Measurements from ENCODE around the gene EME1.
A peak's percentile ranks its signal among the peaks of the same experiment; 100 is the strongest.

Gene EME1

DNA sequence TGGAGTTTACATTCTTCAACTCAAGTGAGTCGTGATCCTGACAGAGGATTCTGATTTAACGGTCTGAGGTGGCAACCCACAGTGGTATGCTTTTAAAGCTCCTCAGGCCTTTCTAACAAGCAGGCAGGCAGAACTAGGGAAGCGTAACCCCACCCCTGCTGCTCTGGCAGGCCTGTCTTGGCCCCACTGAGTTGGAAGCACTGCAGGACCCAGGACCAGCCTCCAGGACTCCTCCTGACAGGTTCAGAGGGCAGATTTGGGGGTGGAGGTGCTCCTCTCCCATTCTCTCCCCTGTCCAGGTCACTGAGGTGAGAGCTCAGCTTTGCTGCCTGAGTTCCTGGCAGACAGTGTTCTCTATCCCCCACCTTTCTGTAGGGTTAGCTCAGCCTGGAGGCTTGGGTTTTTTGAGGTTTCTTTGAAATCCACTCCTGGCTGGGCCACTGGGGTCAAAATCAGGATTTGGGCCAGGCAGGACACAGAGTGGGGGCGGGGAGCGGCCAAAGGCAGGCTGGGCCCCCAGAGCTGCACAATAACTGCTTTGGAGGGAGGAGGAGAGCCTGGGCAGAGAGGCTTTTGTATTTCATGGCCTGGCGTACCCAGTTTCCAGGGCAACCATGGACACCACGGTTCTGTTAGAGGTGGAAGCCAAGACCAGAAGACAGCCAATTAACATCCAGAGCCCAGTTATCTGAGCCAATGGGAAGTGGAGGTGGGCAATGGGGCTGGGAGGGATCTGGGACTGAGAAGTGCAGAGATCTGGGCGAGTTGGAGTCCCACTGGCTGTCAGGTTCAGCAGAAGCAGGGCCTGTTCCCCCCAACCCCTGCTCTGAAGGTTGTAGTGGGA is 9.6 kb upstream of the EME1 start:
- peak; percentile 91 for DNase-seq (ENCODE audit: low read depth, low spot score)

DNA sequence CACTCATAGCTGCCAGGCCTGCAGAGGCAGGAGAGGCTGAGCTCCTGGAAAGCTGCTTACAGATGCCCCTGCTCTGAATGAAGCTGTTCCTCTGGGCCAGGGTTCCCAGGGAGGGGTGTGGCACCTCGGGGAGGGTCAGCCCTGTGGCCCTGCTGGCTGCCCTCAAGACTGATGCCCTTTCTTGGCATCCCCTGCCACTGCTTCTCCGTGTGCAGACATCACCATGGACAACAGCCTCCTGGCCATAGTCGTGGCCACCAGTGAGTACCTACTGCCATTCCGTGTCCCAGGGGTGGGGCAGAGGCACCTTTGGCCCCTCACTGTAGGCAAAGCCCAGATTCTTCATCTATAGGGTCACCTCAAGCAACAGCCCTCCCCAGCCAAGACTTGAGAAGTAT is 9.0 kb upstream of the EME1 start:
- DNase-seq (ENCODE audit: low read depth, low spot score): no peak

DNA sequence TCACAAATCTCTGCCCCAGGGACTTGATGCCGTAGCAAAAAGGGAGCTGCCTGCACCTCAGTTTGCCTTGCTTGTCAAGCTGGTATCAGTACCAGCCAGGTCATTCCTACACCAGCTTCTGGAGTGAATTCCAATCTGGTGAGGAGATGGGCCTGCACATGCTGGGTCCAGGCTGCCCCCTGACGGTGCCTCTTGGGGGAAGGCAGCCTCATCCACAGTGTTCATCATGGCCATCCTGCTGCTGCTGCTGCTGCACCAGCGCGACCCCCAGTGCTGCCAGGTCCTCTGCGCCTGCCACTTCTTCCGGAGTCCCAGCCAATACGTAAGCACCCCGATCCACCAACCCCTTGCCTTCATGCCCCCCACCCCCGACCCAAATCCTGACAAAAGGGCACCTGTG is 8.3 kb upstream of the EME1 start:
- no peak for DNase-seq (ENCODE audit: low read depth, low spot score)

DNA sequence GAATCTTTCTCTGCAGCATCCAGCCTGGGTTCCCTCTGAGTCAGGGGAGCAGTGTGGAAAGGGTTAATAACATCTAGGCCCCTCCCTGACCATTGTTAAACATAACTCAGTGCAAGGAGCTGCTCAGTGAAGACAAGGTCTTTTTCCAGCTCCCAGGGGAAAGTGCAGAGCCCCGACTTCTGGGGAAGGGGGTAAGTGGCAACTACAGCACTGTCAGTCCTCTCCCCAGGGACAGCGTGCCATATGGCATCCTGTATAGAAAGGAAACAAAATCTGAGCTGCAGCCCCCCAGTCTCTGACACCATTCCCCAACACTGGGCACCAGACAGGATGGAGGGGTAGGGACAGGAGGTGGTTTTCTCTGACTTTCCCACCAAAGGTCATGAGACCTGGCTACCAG is 7.9 kb upstream of the EME1 start:
- DNase-seq (ENCODE audit: low read depth, low spot score): no peak

DNA sequence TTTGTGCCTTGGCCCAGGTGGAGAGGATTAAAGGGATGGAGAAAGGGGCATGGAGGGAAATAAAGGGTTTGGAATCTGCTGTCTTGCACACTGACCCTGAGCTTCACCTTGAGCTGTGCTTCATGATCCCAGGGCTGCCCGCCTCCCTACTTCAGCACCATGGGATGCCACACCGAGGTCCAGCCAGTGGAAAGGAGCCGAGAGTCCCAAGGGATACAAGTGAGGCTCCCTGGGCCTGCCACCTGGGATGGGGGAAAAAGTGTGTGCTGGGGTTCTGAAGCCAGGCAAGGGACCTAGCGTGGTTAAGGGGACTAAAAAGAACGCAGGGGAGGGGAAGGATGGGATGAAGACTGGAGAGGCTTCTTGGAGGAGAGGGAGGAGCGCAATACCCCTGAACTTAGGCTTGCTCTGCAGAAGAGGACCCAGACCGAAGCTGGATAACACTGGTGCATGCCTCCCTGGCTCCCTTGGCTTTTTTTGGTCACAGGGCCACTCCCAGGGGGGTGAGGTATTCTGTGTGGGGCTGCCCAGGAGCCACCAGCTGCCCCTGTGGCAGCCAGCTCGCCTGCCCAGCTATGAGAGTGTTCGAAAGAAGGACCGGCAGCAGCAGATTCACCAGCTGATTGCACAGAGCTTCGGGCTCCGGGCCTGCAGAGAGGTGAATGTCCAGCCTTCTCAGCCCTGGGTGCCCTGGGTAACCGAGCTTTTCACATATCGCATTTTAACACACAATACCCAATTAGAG is 7.2 kb upstream of the EME1 start:
- no peak for DNase-seq (ENCODE audit: low read depth, low spot score)

DNA sequence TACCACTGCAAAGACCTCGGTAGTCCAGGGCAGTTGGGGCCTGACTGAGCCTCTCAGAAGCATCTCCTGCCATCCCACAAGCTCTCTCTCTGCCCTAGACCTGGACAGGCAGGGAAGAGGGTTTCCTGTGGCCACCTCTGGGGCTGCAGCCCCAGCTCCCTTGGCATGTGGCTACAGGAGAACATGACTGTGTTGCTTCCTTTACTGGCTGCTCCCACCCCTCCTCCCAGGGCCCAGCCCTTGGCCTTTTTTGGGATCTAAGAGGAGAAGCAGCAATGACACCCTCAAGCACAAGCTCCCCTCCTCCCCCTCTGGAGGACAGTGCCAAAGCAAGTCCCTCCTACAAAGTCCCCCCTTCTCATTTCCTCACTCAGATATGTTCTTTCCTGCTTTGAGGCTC is 5.6 kb upstream of the EME1 start:
- DNase-seq (ENCODE audit: low read depth, low spot score): no peak

DNA sequence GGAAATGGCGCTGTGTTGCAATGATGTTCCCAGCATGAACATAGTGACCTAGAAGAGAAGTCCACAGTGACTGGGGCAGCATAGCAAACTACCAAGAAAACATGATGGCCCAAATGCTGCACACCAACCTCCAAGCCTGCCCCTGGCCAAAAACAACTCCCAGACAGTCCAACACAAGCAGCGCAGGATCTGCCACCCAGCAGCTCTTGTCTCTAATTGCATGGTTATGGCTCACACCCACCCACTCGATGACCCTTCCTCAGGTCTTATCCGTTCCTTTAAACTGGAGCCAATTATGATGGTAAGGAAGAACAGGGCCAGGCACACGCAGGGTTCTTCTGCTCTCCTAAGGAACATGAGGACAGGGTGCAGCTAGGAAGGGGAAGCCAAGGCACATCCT is 3.0 kb upstream of the EME1 start:
- DNase-seq (ENCODE audit: low read depth, low spot score): no peak

- no peak for DNase-seq (ENCODE audit: low read depth, low spot score)
Measured at GRCh38 chr17:50371526-50371925, 1.5 kb upstream of the EME1 start.

DNA sequence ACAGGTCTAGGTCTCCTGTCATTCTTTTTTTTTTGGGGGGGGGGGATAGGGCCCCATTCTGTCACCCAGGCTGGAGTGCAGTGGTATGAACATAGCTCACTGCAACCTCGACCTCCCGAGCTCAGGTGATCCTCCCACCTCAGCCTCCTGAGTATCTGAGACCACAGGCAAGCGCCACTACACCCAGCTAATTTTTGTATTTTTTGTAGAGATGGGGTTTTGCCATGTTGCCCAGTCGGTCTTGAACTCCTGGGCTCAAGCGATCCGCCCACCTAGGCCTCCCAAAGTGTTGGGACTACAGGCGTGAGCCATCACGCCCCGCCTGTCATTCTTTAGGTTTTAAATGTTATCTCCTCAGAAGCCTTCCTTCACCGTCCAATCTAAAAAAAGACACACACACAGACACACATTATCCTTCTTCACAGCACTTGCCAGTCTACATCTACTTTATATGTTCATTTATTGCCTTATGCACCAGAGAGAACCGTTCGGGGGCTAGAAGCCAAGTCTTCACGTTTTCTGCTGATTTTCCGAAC is 739 bp upstream of the EME1 start:
- DNase-seq (ENCODE audit: low read depth, low spot score): no peak

GRCh38 chr17:50373705-50374104 is 676 bp downstream of the EME1 start:
- no peak for DNase-seq (ENCODE audit: low read depth, low spot score)

DNA sequence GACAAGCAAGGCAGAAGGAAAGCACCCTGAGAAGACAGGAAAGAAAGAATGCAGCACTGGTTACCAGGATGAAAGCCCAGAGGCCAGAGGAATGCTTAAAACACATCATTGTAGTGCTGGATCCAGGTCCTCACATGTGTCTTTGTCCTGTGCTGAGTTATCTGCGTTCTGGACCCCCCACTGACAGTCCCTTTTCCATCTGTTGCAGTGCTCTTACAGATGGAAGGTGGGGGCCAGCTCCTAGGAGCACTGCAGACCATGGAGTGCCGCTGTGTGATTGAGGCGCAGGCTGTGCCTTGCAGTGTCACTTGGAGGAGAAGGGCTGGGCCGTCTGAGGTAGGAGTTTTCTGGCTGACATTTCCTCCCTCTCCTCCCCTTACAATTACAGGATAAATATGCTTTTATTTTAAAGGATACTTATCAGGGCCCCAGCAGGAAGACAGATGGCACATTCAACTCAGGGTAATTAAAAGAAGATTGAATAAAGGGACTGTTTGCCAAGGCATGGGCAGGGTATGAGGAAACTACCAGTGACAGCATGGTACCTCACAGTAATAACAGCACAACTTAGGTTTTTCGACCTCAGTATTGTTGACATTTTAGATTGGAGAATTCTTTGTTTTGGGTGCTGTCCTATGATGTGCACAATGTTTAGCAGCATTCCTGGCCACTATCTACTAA is 3.0 kb downstream of the EME1 start:
- no peak for DNase-seq (ENCODE audit: low read depth, low spot score)

GRCh38 chr17:50379351-50380132 is 6.5 kb downstream of the EME1 start:
- DNase-seq (ENCODE audit: low read depth, low spot score): no peak

DNA sequence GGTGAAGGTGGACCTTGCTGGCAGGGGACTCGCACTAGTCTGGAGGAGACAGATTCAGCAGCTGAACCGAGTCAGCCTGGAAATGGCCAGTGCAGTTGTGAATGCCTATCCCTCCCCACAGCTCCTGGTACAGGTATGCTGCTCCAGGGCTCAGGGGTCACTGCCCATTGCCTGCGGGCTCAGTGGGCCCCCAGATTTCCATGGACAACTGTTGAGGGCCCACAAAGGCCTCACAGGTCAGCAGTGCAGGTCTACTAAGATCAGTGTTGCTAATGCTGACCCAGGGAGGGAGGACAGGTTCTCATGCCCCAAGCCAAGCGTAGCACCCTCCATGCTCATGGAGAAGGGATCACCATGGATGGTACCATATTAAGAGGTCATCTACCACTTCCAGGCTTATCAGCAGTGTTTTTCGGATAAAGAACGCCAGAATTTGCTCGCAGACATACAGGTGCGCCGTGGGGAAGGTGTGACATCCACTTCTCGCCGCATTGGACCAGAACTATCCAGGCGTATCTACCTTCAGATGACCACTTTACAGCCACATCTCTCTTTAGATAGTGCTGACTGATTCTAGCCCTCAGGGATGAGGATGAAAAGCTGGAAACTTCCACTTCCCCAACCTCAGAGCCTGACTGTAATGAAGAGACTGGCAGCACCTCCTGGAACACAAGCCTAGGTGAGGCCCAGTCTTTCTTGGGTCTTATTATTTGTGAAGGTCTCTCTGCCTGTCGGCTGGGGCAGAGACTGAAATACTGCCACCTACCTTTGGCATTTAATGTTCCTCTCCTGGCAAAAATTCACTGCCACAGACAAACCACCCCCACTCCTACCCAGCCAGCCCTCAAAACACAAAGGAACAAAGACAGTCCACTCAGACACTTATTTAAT is 7.6 kb downstream of the EME1 start:
- DNase-seq (ENCODE audit: low read depth, low spot score): no peak

DNA sequence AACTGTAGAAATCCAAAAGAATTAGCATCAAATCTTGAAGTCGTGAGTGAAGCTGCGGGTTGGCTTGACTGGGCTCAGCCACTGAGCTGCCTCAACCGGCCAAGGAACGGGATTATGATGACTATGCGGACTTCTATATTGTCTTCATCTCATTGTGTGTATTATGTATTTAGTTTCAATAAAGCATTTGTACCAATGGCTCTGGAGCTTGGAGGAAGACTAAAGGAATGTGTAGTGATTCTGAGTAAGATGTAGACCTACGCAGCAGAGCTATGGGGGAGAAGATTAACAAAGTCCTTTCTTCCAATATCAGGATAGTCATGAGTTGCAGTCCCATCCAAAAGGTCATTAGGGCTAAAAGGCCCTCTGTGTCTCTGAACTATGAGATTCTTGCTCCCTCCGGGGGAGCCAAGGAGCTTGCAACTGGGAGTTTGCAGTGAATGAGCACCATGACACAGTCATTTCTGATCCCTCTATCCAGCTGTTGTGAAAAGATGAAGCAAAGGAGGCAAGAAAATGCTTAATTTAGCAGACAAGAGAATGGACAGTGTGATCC is 8.3 kb downstream of the EME1 start:
- no peak for DNase-seq (ENCODE audit: low read depth, low spot score)

DNA sequence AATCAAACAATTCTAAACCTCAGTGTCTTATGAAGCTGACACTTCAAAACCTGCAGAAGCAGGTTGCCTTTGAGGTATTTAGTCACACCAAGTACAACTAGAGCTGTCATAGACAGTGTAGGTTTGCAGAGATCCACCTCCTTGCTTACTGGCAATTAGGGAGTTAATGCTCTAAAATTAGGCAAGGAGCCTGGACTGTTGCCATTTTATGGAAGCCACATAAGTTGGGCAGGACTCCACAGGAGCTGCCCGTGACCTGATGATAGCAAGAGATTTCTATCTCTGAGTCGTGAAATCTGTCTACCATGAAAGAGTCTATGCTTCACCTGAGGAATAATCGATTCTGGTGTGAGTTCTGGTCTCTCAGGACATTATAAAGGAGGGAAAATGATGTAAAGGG is 8.9 kb downstream of the EME1 start:
- DNase-seq (ENCODE audit: low read depth, low spot score): no peak

- no peak for DNase-seq (ENCODE audit: low read depth, low spot score)
Measured at GRCh38 chr17:50382931-50383330, 9.9 kb downstream of the EME1 start.

GRCh38 chr17:50386510-50386909 is 13.5 kb downstream of the EME1 start:
- no peak for DNase-seq (ENCODE audit: low read depth, low spot score)

DNA sequence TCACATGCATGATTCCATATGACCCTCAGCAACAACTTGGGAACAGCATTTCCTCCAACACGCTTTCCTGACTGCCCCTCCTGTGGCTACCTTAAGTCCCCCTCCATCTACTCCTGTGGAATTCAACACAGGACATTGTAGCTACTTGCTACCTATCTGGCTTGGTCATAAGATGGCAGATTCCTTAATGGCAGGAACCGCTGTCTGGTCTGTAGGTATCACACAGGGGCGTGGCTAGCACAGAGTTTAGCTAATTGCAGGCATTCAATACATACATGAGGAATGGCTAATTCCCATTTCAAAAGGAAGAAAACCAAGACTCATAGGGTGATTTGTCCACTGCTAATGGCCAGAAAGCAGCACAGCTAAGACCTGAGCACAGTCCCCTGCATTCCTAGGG is 15.7 kb downstream of the EME1 start:
- no peak for DNase-seq (ENCODE audit: low read depth, low spot score)

GRCh38 chr17:50389534-50389933 is 16.5 kb downstream of the EME1 start:
- DNase-seq (ENCODE audit: low read depth, low spot score): no peak

DNA sequence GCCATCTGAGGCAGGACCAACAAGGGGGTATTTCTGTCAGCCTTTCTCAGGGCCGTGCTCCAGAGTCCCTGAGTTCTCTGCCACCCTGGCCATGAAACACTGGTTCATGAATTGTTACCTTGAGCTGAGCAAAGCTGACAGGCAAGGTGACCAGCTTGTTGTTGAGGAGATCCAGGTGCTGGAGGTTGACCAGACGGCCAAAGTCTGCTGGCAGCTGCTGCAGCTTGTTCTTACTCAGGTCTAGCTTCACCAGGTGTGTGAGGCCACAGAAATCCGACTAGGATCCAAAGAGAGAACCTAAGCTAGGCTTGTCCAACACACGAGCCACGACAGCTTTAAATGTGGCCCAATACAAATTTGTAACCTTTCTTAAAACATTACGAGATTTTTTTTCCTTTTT is 19.6 kb downstream of the EME1 start:
- DNase-seq (ENCODE audit: low read depth, low spot score): no peak

Measured in iPS DF 19.7 (cell line).